Left ventricle myocardium inferior (tissue), 1 donor: ENCODE results near the gene ZNF609. TPM values are rescaled to one million over a fixed set of nuclear protein-coding genes. Genes with fewer than 3 reads are reported as not detected.

ENCODE experiments used
- DNase-seq: peaks from one replicate; pipeline ENCODE4 v3.0.0-alpha.2; 2020
- H3K27ac ChIP-seq: fragments of 200-600 bp; replicated peaks from 2 replicates; pipeline ENCODE4 v1.8.0; 2021
- H3K27me3 ChIP-seq: fragments of 200-600 bp; 2 replicates; pipeline ENCODE4 v1.8.0; 2021; ENCODE audit warnings: low read depth
- H3K36me3 ChIP-seq: fragments of 200-600 bp; 2 replicates; pipeline ENCODE4 v1.8.0; 2021
- H3K4me1 ChIP-seq: fragments of 200-600 bp; 2 replicates; pipeline ENCODE4 v1.8.0; 2021
- H3K4me3 ChIP-seq: fragments of 200-600 bp; 2 replicates; pipeline ENCODE4 v1.8.0; 2021; ENCODE audit warnings: mild to moderate bottlenecking, moderate library complexity
- H3K9me3 ChIP-seq: fragments of 200-600 bp; replicated peaks from 2 replicates; pipeline ENCODE4 v1.8.0; 2021
- intact Hi-C: fragments of 100-400 bp; cut with micrococcal nuclease; formaldehyde crosslinking; loops from one replicate; pipeline ENCODE4 v1.11.0; 2022
- total RNA-seq: library from RNA; stranded (reverse); fragmentation: NEBNext Ultra II Directional; extraction: Animal tissue kit (Norgen Biotek cat#: 25700); gene quantifications from one replicate; pipeline ENCODE4 v1.2.1, GENCODE V29; 2021
- TF ChIP-seq, protein P1 (sequence below): fragments of 200-600 bp; IDR thresholded peaks from 2 replicates; pipeline ENCODE4 v1.8.0; 2021; ENCODE audit warnings: antibody characterized with exemption, mild to moderate bottlenecking, borderline replicate concordance
- donor health status: DM: no; HTN: yes; CAD: no; lungs with severe emphysema.

The ZNF609 gene
- total RNA-seq, 1 donor from 2014 or later, result 14.7 TPM

- TF ChIP-seq, protein P1, sequence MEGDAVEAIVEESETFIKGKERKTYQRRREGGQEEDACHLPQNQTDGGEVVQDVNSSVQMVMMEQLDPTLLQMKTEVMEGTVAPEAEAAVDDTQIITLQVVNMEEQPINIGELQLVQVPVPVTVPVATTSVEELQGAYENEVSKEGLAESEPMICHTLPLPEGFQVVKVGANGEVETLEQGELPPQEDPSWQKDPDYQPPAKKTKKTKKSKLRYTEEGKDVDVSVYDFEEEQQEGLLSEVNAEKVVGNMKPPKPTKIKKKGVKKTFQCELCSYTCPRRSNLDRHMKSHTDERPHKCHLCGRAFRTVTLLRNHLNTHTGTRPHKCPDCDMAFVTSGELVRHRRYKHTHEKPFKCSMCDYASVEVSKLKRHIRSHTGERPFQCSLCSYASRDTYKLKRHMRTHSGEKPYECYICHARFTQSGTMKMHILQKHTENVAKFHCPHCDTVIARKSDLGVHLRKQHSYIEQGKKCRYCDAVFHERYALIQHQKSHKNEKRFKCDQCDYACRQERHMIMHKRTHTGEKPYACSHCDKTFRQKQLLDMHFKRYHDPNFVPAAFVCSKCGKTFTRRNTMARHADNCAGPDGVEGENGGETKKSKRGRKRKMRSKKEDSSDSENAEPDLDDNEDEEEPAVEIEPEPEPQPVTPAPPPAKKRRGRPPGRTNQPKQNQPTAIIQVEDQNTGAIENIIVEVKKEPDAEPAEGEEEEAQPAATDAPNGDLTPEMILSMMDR, result no peak
- no peak for DNase-seq
- Histone ChIP-seq H3K9me3 (peaks cover 25% of the 10 kb centered on the region), H3K27me3 (no peaks in the 10 kb centered on the region), H3K36me3 (no peaks in the 10 kb centered on the region), H3K4me3 (no peak overlapping the region), H3K27ac (no peak overlapping the region), H3K4me1 (peaks cover 22% of the 10 kb centered on the region)
- intact Hi-C loops, result no loop called here
Measured at GRCh38 chr15:64582202-64582601, 121.8 kb downstream of the ZNF609 start.

GRCh38 chr15:64583519-64583918, 123.1 kb downstream of the ZNF609 start:
- Histone ChIP-seq H3K4me1 (peaks cover 30% of the 10 kb centered on the region), H3K9me3 (peaks cover 25% of the 10 kb centered on the region), H3K36me3 (no peaks in the 10 kb centered on the region), H3K4me3 (no peak overlapping the region), H3K27ac (no peak overlapping the region), H3K27me3 (no peaks in the 10 kb centered on the region)
- no peak for DNase-seq
- TF ChIP-seq, protein P1, result no peak
- intact Hi-C loops, result no loop called here

- intact Hi-C loops, result no loop called here
- no peaks in the 10 kb centered on the region for H3K36me3 ChIP-seq
- no peak overlapping the region for H3K27ac ChIP-seq
- H3K4me3 ChIP-seq, result no peak overlapping the region
- TF ChIP-seq, protein P1, result no peak
- no peak for DNase-seq
- peaks cover 35% of the 10 kb centered on the region for H3K4me1 ChIP-seq
- no peaks in the 10 kb centered on the region for H3K27me3 ChIP-seq
- peaks cover 25% of the 10 kb centered on the region for H3K9me3 ChIP-seq
Measured at GRCh38 chr15:64583983-64584382, 123.6 kb downstream of the ZNF609 start.

DNA sequence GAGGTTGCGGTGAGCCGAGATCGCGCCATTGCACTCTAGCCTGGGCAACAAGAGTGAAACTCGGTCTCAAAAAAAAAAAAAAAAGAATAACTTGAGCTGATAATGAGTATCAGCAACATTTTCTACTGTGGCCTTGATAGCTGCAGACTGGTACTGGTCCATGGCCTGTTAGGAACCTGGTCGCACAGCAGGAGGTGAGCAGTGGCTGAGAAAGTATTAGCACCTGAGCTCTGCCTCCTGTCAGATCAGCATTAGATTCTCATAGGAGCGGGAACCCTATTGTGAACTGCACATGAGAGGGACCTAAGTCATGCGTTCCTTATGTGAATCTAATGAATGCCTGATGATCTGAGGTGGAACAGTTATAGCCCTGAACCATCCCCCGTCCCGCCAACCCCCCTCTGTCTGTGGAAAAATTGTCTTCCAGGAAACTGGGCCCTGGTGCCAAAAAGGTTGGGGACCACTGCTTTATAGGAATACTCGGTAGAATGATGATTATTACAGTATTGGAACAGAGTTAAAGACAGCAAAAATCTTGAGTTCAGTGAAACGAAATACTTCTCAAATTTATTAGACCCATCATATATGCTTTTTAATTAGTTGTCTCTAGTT, 126.0 kb downstream of the ZNF609 start:
- Histone ChIP-seq H3K4me1 (peaks cover 44% of the 10 kb centered on the region), H3K4me3 (no peak overlapping the region), H3K9me3 (peaks cover 4% of the 10 kb centered on the region), H3K27ac (no peak overlapping the region), H3K27me3 (no peaks in the 10 kb centered on the region), H3K36me3 (no peaks in the 10 kb centered on the region)
- DNase-seq, result no peak
- TF ChIP-seq, protein P1, result no peak
- intact Hi-C loops, result no loop called here

DNA sequence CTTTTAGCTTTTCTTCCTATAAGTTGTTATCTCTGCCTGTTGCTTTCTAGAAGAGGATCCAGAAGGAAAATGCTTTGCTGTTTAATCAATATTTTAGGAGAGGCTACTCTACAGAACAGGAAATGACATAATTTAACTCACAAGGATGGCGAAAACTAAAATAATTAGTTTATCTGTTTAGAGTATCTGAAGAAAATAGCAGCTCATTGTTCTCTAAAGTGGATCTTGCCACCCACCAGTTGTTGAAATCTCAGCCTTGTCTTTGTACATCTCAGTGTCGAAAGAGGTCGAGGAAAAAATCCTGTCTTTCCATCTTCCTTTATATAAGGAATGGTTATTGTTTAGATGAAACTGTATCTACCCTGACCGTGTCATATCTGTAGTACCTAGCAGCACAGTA, 126.6 kb downstream of the ZNF609 start:
- intact Hi-C loops, result no loop called here
- no peak overlapping the region for H3K27ac ChIP-seq
- H3K36me3 ChIP-seq, result no peaks in the 10 kb centered on the region
- peaks cover 38% of the 10 kb centered on the region for H3K4me1 ChIP-seq
- no peaks in the 10 kb centered on the region for H3K27me3 ChIP-seq
- no peaks in the 10 kb centered on the region for H3K9me3 ChIP-seq
- TF ChIP-seq, protein P1, result no peak
- no peak overlapping the region for H3K4me3 ChIP-seq
- no peak for DNase-seq
